Omental fat pad (tissue), 4 donors: Measurements from ENCODE around the gene SENP8. TPM values are rescaled to one million over a fixed set of nuclear protein-coding genes. Genes with fewer than 3 reads are reported as not detected.
A peak's percentile ranks its signal among the peaks of the same experiment; 100 is the strongest.

Experiments
- ATAC-seq: fragments of 150-250 bp; one replicate; pipeline ENCODE4 v1.9.1; 2016; ENCODE audit warnings: mild to moderate bottlenecking, moderate library complexity; ENCODE audit not compliant: low FRiP score
- DNase-seq: peaks from one replicate; pipeline ENCODE4 v3.0.0-alpha.2; 2019; ENCODE audit warnings: low spot score
- total RNA-seq, 4 donors: library from RNA; depleted of rRNA; stranded (reverse); fragments of >200 nt; gene quantifications; one replicate each; pipeline ENCODE4 v1.1.0, GENCODE V29; 2016
- TF ChIP-seq, protein P1 (sequence below), 3 donors: fragments of 450-650 bp; IDR thresholded peaks; one replicate each; pipeline ENCODE4 v1.5.1; 2016 to 2017; ENCODE audit warnings: antibody characterized with exemption in 3 of 3, mild to moderate bottlenecking in 3 of 3, moderate library complexity in 2 of 3

The SENP8 gene
- total RNA-seq, 4 donors from 2014 or later: 0.63 to 2.0 (median 1.0) TPM

DNA sequence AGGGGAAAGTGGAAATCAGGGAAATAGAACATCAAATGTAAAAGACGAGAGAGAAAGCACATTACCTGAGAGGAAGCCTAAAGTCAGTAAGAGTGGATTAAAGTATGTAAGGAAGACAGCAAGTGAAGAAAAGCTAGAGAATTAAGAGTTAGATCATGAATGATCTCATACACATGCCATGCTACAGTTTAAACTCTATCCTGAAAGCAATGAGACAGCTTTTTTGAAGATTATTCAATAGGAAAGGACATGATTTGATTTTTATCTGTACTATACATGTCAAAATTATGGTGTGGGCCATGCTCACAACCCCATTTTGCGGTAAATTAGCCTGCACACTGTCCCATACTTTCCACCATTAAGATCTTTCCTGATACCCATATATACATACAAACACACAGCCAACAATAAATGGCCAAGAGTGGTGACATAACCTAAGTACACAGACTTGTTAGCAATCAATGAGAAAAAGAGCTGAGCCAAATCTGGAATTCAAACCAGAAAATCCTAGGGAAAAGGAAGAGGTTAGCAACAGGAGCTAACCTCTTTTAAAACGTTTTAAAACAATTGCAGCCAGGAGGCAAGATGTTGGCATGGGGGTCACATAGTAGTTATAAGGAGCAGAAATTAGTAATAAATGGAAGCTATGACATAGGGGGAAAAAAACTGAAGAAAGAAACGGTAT is 4.7 kb upstream of the SENP8 start:
- DNase-seq (no peak), ATAC-seq (no peak)
- TF ChIP-seq, protein P1, sequence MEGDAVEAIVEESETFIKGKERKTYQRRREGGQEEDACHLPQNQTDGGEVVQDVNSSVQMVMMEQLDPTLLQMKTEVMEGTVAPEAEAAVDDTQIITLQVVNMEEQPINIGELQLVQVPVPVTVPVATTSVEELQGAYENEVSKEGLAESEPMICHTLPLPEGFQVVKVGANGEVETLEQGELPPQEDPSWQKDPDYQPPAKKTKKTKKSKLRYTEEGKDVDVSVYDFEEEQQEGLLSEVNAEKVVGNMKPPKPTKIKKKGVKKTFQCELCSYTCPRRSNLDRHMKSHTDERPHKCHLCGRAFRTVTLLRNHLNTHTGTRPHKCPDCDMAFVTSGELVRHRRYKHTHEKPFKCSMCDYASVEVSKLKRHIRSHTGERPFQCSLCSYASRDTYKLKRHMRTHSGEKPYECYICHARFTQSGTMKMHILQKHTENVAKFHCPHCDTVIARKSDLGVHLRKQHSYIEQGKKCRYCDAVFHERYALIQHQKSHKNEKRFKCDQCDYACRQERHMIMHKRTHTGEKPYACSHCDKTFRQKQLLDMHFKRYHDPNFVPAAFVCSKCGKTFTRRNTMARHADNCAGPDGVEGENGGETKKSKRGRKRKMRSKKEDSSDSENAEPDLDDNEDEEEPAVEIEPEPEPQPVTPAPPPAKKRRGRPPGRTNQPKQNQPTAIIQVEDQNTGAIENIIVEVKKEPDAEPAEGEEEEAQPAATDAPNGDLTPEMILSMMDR (IDR thresholded peaks at IDR 0.05): no peak

DNA sequence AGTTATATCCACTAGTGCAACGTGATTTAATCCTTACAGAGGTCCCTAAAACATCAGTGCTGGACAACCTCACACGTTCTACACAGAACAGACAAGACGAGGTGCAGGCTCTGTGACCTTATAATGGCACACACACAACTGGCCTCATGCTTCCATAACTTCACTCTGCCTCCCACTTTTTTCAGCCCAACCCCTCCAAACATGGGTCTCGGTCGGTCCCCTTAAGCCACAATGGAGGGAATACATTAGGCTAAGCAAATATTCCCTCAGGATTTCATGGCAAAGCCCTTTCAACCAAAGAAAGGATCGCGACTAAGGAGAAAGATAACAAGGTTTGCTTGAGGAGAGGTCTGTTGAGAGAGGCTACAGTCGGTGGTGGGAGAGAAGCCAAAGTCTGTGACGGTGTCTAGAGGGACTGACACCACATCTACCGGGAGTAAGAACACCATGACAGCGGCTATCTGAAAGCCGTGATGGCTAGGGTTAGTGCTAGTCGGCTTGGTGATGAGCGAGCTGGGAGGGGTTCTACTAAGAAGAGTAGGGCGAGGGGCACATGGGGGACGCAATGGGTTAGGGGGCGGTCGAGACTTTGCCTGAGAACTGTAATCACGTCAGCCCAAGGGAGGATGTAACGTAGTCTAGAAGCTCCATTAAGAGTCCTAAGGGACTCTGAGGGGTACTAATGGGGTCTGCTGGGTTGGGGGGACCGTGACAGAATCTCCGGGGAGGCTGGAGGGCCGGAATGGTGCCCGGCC is 1.3 kb upstream of the SENP8 start:
- DNase-seq (no peak), ATAC-seq (peak; percentile 1)
- TF ChIP-seq, protein P1 (IDR thresholded peaks at IDR 0.05): no peak

DNA sequence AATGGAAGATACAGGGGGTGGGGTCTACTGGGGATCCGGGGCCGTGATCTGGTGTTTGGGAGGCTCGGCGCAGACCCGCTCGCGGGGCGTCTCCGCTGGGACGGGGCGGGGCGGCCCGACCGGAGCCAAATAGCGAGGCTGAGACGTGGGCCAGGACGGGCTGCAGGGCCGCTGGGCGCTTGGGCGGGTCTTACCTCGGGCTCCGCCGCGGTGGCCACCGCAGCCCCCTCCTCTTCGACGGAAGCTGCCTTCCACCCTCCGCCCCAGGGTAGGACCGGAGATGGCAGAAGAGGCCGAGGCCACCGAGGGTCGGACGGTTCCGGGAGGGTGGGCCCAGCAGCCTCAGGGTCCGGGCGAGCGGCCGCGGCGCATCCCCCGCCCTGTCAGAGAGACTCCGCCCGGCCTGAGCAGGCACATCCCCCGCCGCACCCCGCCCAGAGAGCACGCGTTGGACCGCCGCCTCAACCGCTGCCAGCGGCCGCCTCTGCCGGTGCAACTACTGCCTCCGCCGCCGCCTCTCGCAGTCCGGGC is 652 bp upstream of the SENP8 start:
- ATAC-seq (peak; percentile 88), DNase-seq (peak; percentile 47)
- TF ChIP-seq, protein P1 (IDR thresholded peaks at IDR 0.05): no peak

DNA sequence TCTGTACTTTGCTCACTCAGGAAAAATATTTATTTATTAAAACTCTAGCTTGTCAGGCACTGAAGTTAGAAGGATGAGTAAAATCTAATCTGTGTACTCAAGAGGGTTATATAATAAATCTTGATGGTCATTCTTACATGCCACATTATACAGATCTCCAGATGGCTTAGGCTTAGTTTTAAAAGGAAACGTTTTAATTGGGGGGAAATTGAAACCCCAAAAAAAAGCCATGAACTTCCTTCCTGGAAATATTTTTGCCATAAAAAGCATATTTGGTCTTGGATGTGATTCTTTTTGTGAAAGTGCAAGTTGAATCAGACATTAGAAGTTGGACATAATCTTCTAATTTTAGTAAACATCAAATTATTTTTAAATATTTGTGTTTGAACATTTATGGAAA is 6.0 kb downstream of the SENP8 start:
- ATAC-seq: no peak
- DNase-seq: no peak
- TF ChIP-seq, protein P1 (IDR thresholded peaks at IDR 0.05): no peak

DNA sequence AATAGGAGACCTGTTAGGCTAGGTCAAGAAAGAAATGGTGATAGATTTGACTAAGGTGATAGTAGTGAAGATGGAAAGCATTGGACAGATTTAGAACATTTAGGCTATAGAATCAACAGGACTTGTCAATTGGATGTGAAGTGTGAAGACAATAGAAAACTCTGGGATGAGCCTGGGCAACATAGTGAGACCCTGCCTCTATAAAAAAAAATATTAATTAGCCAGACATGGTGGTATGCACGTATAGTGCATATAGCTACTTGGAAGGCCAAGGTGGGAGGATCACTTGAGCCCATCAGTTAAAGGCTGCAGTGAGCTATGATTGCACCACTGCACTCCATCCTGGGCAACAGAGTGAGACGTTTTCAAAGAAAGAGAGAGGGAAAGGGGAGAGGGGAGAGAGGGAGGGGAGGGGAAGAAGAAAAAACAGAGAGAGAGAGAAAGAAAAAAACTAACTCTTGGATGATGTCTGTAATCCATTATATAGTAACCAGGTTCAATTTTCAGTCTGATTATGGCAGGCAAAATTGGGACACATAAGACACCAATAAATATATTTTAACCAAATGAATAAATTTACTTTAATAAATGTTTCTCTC is 9.6 kb downstream of the SENP8 start:
- ATAC-seq: no peak
- TF ChIP-seq, protein P1 (IDR thresholded peaks at IDR 0.05): no peak
- no peak for DNase-seq

DNA sequence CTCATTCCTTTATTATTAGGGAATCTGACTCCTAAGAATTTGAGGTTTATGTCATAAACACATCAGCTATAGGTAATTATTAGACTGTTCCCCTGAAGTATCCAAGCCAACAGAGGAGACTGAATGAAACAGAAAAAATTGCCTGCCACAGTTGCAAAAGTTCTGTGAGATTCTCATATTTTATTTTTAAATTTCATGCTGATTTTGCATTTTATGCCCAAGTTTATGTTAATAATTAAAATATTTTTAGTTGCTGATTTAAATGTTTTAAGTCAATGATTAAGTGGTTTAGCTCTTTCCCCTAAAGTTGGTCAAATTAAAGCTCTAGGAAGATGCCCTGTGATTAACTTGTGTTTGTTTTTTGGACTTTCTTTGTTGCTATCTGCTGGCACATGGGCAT is 10.2 kb downstream of the SENP8 start:
- DNase-seq: no peak
- no peak for ATAC-seq
- TF ChIP-seq, protein P1 (IDR thresholded peaks at IDR 0.05): no peak
